HCT116 (cell line): ENCODE results near the gene SPIRE1. TPM values are rescaled to one million over a fixed set of nuclear protein-coding genes. Genes with fewer than 3 reads are reported as not detected.

Experiments used
- ATAC-seq: fragments of 200-7000 bp; cut with Tn5 transposase; 2 replicates; pipeline ENCODE4 v1.9.1; 2020; ENCODE audit warnings: mild to moderate bottlenecking, moderate library complexity
- BruUV-seq: library from RNA; stranded (reverse); fragments of 400-500 nt; replicated peaks from 2 replicates; lab custom pipeline; 2021; lab: Mats Ljungman, UMichigan
- CTCF ChIA-PET: fragments of 300-600 bp; sonication (Branson Sonifier 250); formaldehyde crosslinking; loops from one replicate; lab custom pipeline; 2021; ENCODE audit warnings: antibody characterized with exemption; lab: Charles Lee
- POLR2A ChIA-PET: fragments of 300-600, 350-600 bp; sonication (Branson Sonifier 250); formaldehyde crosslinking; loops from one replicate; lab custom pipeline; 2021; ENCODE audit warnings: antibody characterized with exemption; lab: Charles Lee
- RAD21 ChIA-PET, 2 experiments: fragments of 300-600 bp; sonication (Branson Sonifier 250); formaldehyde crosslinking; loops; one replicate each; lab custom pipeline; 2023; ENCODE audit warnings: low total read pairs in 2 of 2; ENCODE audit not compliant: uncharacterized antibody in 2 of 2, unreplicated experiment in 2 of 2, low non-redundant PET in 1 of 2; lab: Charles Lee
- DNase-seq: peaks from one replicate; pipeline ENCODE4 v3.0.0-alpha.2; 2010; ENCODE audit warnings: low read depth, low spot score
- H2AFZ ChIP-seq: fragments of 200-600 bp; shearing (Covaris generic), sonication (generic); 2 replicates; pipeline ENCODE4 v1.6.1; 2017; ENCODE audit warnings: low read depth, mixed run types, mixed read lengths, antibody characterized with exemption, low read length; ENCODE audit not compliant: poor library complexity, severe bottlenecking
- H3K27ac ChIP-seq: 2 replicates; pipeline ENCODE4 v1.5.1; 2012; ENCODE audit warnings: low read depth, low read length
- H3K27me3 ChIP-seq: fragments of 200-600 bp; sonication (generic); 2 replicates; pipeline ENCODE4 v1.6.1; 2016; ENCODE audit warnings: mixed run types, low read length, mixed read lengths; ENCODE audit not compliant: insufficient read depth
- H3K36me3 ChIP-seq, 2 experiments: fragments of 200-500 bp in 1 of 2; fragments of 200-600 bp in 1 of 2; sonication (Bioruptor generic) in 1 of 2; sonication (generic) in 1 of 2; 2 replicates each; pipeline versions ENCODE4 v1.5.1 to v1.6.1; 2014 to 2016; ENCODE audit warnings: low read length in 2 of 2, inconsistent platforms in 1 of 2, mixed read lengths in 1 of 2, mixed run types in 1 of 2; ENCODE audit not compliant: insufficient read depth in 2 of 2, control insufficient read depth in 1 of 2
- H3K4me1 ChIP-seq, 2 experiments: fragments of 200-600 bp in 1 of 2; sonication (generic) in 1 of 2; 2 replicates each; pipeline versions ENCODE4 v1.5.1 to v1.6.1; 2012 to 2017; ENCODE audit warnings: low read length in 2 of 2, inconsistent platforms in 1 of 2, mild to moderate bottlenecking in 1 of 2, mixed read lengths in 1 of 2, mixed run types in 1 of 2, moderate library complexity in 1 of 2; ENCODE audit not compliant: insufficient read depth in 2 of 2, control insufficient read depth in 1 of 2
- H3K4me2 ChIP-seq: fragments of 200-600 bp; sonication (generic); 2 replicates; pipeline ENCODE4 v1.6.1; 2017; ENCODE audit warnings: mixed run types, low read length, mixed read lengths
- H3K4me3 ChIP-seq, 2 experiments: fragments of 200-600 bp in 1 of 2; sonication (generic) in 1 of 2; replicated peaks in 1 of 2; 2 replicates each; pipeline ENCODE4 v1.5.1; 2011 to 2016; ENCODE audit warnings: low read length in 2 of 2, control low read depth in 1 of 2, low read depth in 1 of 2, mild to moderate bottlenecking in 1 of 2, mixed read lengths in 1 of 2, mixed run types in 1 of 2
- H3K79me2 ChIP-seq: fragments of 200-600 bp; sonication (generic); 2 replicates; pipeline ENCODE4 v1.6.1; 2017; ENCODE audit warnings: mild to moderate bottlenecking, mixed run types, low read length, moderate library complexity, mixed read lengths; ENCODE audit not compliant: insufficient read depth
- H3K9ac ChIP-seq: fragments of 200-600 bp; sonication (generic); 2 replicates; pipeline ENCODE4 v1.6.1; 2016; ENCODE audit warnings: low read length, mixed read lengths
- H3K9me2 ChIP-seq: fragments of 200-600 bp; sonication (generic), shearing (Covaris generic); 2 replicates; pipeline ENCODE4 v1.6.1; 2017; ENCODE audit warnings: mixed run types, mild to moderate bottlenecking, moderate library complexity; ENCODE audit not compliant: insufficient read depth
- H3K9me3 ChIP-seq, 2 experiments: fragments of 200-500 bp in 1 of 2; fragments of 200-600 bp in 1 of 2; sonication (Bioruptor generic) in 1 of 2; sonication (generic) in 1 of 2; 2 replicates each; pipeline ENCODE4 v1.6.1; 2014 to 2017; ENCODE audit warnings: low read length in 2 of 2, mixed read lengths in 2 of 2, inconsistent platforms in 1 of 2, low read depth in 1 of 2, mild to moderate bottlenecking in 1 of 2, mixed run types in 1 of 2, moderate library complexity in 1 of 2; ENCODE audit not compliant: control insufficient read depth in 1 of 2, insufficient read depth in 1 of 2
- H4K20me1 ChIP-seq: fragments of 200-600 bp; sonication (generic), shearing (Covaris generic); 2 replicates; pipeline ENCODE4 v1.6.1; 2017; ENCODE audit warnings: mixed run types, mild to moderate bottlenecking, moderate library complexity; ENCODE audit not compliant: insufficient read depth
- ATF3 ChIP-seq: IDR thresholded peaks from 2 replicates; pipeline ENCODE4 v1.6.1; 2012
- CBX3 ChIP-seq: IDR thresholded peaks from 2 replicates; pipeline ENCODE4 v1.6.1; 2012; ENCODE audit warnings: low read depth
- CEBPB ChIP-seq: IDR thresholded peaks from 2 replicates; pipeline ENCODE4 v1.6.1; 2012; ENCODE audit warnings: low read depth
- ELF1 ChIP-seq: IDR thresholded peaks from 2 replicates; pipeline ENCODE4 v1.6.1; 2012; ENCODE audit warnings: low read depth, borderline replicate concordance
- EZH2 ChIP-seq: fragments of 200-600 bp; sonication (generic); IDR thresholded peaks from 2 replicates; pipeline ENCODE4 v1.6.1; 2017; ENCODE audit warnings: antibody characterized with exemption, mixed run types
- EZH2phosphoT487 ChIP-seq: fragments of 200-600 bp; IDR thresholded peaks from 2 replicates; pipeline ENCODE4 v1.6.1; 2018; ENCODE audit warnings: antibody characterized with exemption, borderline replicate concordance
- FOSL1 ChIP-seq: IDR thresholded peaks from 2 replicates; pipeline ENCODE4 v1.6.1; 2012; ENCODE audit warnings: low read depth
- JUND ChIP-seq: IDR thresholded peaks from 2 replicates; pipeline ENCODE4 v1.6.1; 2012
- POLR2A ChIP-seq: IDR thresholded peaks from 2 replicates; pipeline ENCODE4 v1.7.0; 2011; ENCODE audit warnings: borderline replicate concordance; ENCODE audit not compliant: insufficient read depth, insufficient read length; ENCODE audit errors: extremely low read depth
- RAD21 ChIP-seq: IDR thresholded peaks from 2 replicates; pipeline ENCODE4 v1.6.1; 2012; ENCODE audit warnings: low read depth, mild to moderate bottlenecking
- SIN3A ChIP-seq: IDR thresholded peaks from 2 replicates; pipeline ENCODE4 v1.6.1; 2012; ENCODE audit warnings: low read depth
- SP1 ChIP-seq: IDR thresholded peaks from 2 replicates; pipeline ENCODE4 v1.6.1; 2012; ENCODE audit warnings: low read depth
- TCF7L2 ChIP-seq: IDR thresholded peaks from 2 replicates; pipeline ENCODE4 v1.7.0; 2011; ENCODE audit warnings: borderline replicate concordance, inconsistent platforms; ENCODE audit not compliant: insufficient read depth, insufficient read length; ENCODE audit errors: extremely low read depth
- YY1 ChIP-seq: IDR thresholded peaks from 2 replicates; pipeline ENCODE4 v1.6.1; 2011; ENCODE audit warnings: low read length, low read depth, moderate library complexity, mild to moderate bottlenecking; ENCODE audit not compliant: insufficient replicate concordance; ENCODE audit errors: extremely low read depth
- ZFX ChIP-seq: fragments of 450-650 bp; IDR thresholded peaks from 2 replicates; pipeline ENCODE4 v1.6.1; 2017
- intact Hi-C: fragments of 100-400 bp; cut with micrococcal nuclease; formaldehyde crosslinking; loops from 2 replicates; pipeline ENCODE4 v1.10.0; 2022
- total RNA-seq: library from RNA; stranded (reverse); gene quantifications from one replicate; pipeline ENCODE4 v1.2.1, GENCODE V29; 2021; ENCODE audit not compliant: unreplicated experiment
- TF ChIP-seq, protein P1 (sequence below): IDR thresholded peaks from 2 replicates; pipeline ENCODE4 v1.6.1; 2012
- TF ChIP-seq, protein P2 (sequence below), 3 experiments: fragments of 200-600 bp in 1 of 3; sonication (generic) in 1 of 3; IDR thresholded peaks in 2 of 3; conservative IDR thresholded peaks in 1 of 3; 2 replicates each; pipeline ENCODE4 v1.5.1; 2012 to 2017; ENCODE audit warnings: low read depth in 2 of 3, low read length in 2 of 3, antibody characterized with exemption in 1 of 3, borderline replicate concordance in 1 of 3, control low read depth in 1 of 3, mild to moderate bottlenecking in 1 of 3, mixed read lengths in 1 of 3, mixed run types in 1 of 3, moderate library complexity in 1 of 3; ENCODE audit not compliant: insufficient read depth in 1 of 3

Gene SPIRE1
- total RNA-seq, 1 experiment from 2014 or later, result 26.6 TPM

- Histone ChIP-seq H3K27me3 (no peaks in the 10 kb centered on the region), H3K4me2 (no peak overlapping the region), H3K9me2 (no peaks in the 10 kb centered on the region), H3K9me3 (no peaks in the 10 kb centered on the region), H3K27ac (no peak overlapping the region), H3K4me1 (peaks cover 10 to 24% of the 10 kb centered on the region in 2 experiments; a peak in 3 of 4 replicates), H3K9ac (no peak overlapping the region), H3K36me3 (no peaks in the 10 kb centered on the region), H3K4me3 (no peak overlapping the region), H4K20me1 (no peaks in the 10 kb centered on the region), H2AFZ (no peak overlapping the region), H3K79me2 (no peaks in the 10 kb centered on the region)
- no peak for TF ChIP-seq ATF3
- TF ChIP-seq ELF1, result no peak
- TF ChIP-seq SIN3A, result no peak
- TF ChIP-seq, protein P1, sequence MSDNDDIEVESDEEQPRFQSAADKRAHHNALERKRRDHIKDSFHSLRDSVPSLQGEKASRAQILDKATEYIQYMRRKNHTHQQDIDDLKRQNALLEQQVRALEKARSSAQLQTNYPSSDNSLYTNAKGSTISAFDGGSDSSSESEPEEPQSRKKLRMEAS, result no peak
- no peak for TF ChIP-seq ZFX
- TF ChIP-seq SP1, result no peak
- no peak for TF ChIP-seq YY1
- no peak for TF ChIP-seq JUND
- no peak for TF ChIP-seq FOSL1
- no peak for TF ChIP-seq EZH2phosphoT487
- no peak for TF ChIP-seq CBX3
- no peak for TF ChIP-seq CEBPB
- TF ChIP-seq TCF7L2, result no peak
- ChIA-PET POLR2A (no interaction called here), RAD21 (no interaction called here), CTCF (no interaction called here)
- no TSS peak for BruUV-seq
- no peak for DNase-seq
- intact Hi-C loops, result no loop called here
- ATAC-seq, result no peak
Observed at GRCh38 chr18:12397793-12398192, 260.1 kb downstream of the SPIRE1 start.

GRCh38 chr18:12397254-12397653 is 260.7 kb downstream of the SPIRE1 start:
- intact Hi-C loops, result no loop called here
- POLR2A ChIA-PET, result no interaction called here

More at GRCh38 chr18:12397254-12397653, 260.7 kb downstream of the SPIRE1 start:
- no TSS peak for BruUV-seq
- Histone ChIP-seq H3K4me1 (peaks cover 10 to 24% of the 10 kb centered on the region in 2 experiments; a peak in 3 of 4 replicates), H3K9ac (no peak overlapping the region), H3K4me3 (no peak overlapping the region), H4K20me1 (no peaks in the 10 kb centered on the region), H3K79me2 (no peaks in the 10 kb centered on the region), H3K9me2 (no peaks in the 10 kb centered on the region), H2AFZ (no peak overlapping the region), H3K4me2 (no peak overlapping the region), H3K27ac (no peak overlapping the region), H3K9me3 (no peaks in the 10 kb centered on the region), H3K27me3 (no peaks in the 10 kb centered on the region), H3K36me3 (no peaks in the 10 kb centered on the region)
- RAD21 ChIA-PET, result no interaction called here
- DNase-seq (no peak), ATAC-seq (no peak)
- CTCF ChIA-PET, result no interaction called here
- no peak for TF ChIP-seq POLR2A
- TF ChIP-seq, protein P1, result no peak
- TF ChIP-seq, protein P2, sequence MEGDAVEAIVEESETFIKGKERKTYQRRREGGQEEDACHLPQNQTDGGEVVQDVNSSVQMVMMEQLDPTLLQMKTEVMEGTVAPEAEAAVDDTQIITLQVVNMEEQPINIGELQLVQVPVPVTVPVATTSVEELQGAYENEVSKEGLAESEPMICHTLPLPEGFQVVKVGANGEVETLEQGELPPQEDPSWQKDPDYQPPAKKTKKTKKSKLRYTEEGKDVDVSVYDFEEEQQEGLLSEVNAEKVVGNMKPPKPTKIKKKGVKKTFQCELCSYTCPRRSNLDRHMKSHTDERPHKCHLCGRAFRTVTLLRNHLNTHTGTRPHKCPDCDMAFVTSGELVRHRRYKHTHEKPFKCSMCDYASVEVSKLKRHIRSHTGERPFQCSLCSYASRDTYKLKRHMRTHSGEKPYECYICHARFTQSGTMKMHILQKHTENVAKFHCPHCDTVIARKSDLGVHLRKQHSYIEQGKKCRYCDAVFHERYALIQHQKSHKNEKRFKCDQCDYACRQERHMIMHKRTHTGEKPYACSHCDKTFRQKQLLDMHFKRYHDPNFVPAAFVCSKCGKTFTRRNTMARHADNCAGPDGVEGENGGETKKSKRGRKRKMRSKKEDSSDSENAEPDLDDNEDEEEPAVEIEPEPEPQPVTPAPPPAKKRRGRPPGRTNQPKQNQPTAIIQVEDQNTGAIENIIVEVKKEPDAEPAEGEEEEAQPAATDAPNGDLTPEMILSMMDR (IDR thresholded peaks at IDR 0.05 in 2 of 3, conservative IDR thresholded peaks at IDR 0.05 in 1 of 3; ENCODE audit: borderline replicate concordance in 1 of 3, insufficient read depth in 1 of 3, low read depth in 2 of 3, low read length in 2 of 3), result no peak
- no peak for TF ChIP-seq SP1
- no peak for TF ChIP-seq SIN3A
- TF ChIP-seq RAD21, result no peak
- no peak for TF ChIP-seq EZH2phosphoT487
- TF ChIP-seq EZH2, result no peak
- no peak for TF ChIP-seq JUND
